GM19351 (cell line): ENCODE measurements around the gene PRAMEF26.
"Not testable (repeated sequence)": the region's sequence is repeated elsewhere in the genome, so short reads cannot be mapped to it uniquely, and the experiment has no call there.

Source experiments
- ATAC-seq: cut with Tn5 transposase; IDR thresholded peaks from one replicate; pipeline ENCODE4 v1.9.1; 2021; ENCODE audit warnings: mild to moderate bottlenecking, moderate library complexity; ENCODE audit not compliant: unreplicated experiment

PRAMEF26 gene

GRCh38 chr1:13155909-13156308 is at the start of gene PRAMEF26:
PRAMEF26 (minus strand) TSS chr1:13156009; CDS start chr1:13153095, 2,914 bp downstream.
- ATAC-seq, result not testable (repeated sequence)

GRCh38 chr1:13201309-13201708 is 45.5 kb upstream of the PRAMEF26 start, which contains the start of gene PRAMEF13:
PRAMEF13 (minus strand) TSS chr1:13201409; CDS start chr1:13199589, 1,820 bp downstream.
- ATAC-seq, result not testable (repeated sequence)

- ATAC-seq, result not testable (repeated sequence)
These were observed 15.7 kb upstream of the PRAMEF26 start, which contains the start of gene PRAMEF9 for GRCh38 chr1:13171548-13171947. PRAMEF9 (plus strand) TSS chr1:13171848; CDS start chr1:13175281, 3,433 bp downstream.

- not testable (repeated sequence) for ATAC-seq
These were observed 9.7 kb upstream of the PRAMEF26 start, which contains the start of gene HNRNPCL4 for GRCh38 chr1:13165531-13165930. HNRNPCL4 (minus strand) TSS chr1:13165631; CDS start chr1:13165467, 164 bp downstream.

- not testable (repeated sequence) for ATAC-seq
These were observed 39.1 kb downstream of the PRAMEF26 start, which contains the start of gene HNRNPCL2 for GRCh38 chr1:13116754-13117153. HNRNPCL2 (minus strand) TSS chr1:13116854; CDS start chr1:13116400, 454 bp downstream.
